HFFc6 (cell line): ENCODE results near the gene MBD5. TPM values are rescaled to one million over a fixed set of nuclear protein-coding genes. Genes with fewer than 3 reads are reported as not detected.

Experiments
- DNase-seq: peaks from one replicate; pipeline ENCODE4 v3.0.0-alpha.2; 2018
- H3K27ac Mint-ChIP-seq: 2 replicates; pipeline ENCODE4 v1.8.0; 2020; ENCODE audit warnings: mild to moderate bottlenecking, mixed read lengths
- H3K27me3 Mint-ChIP-seq: 2 replicates; pipeline ENCODE4 v1.8.0; 2021; ENCODE audit warnings: mild to moderate bottlenecking, moderate library complexity, mixed read lengths; ENCODE audit not compliant: insufficient read depth
- H3K36me3 Mint-ChIP-seq: 2 replicates; pipeline ENCODE4 v1.8.0; 2021; ENCODE audit warnings: low read depth, mixed read lengths
- H3K4me1 Mint-ChIP-seq: 2 replicates; pipeline ENCODE4 v1.8.0; 2020; ENCODE audit warnings: low read depth, mixed read lengths
- H3K4me3 Mint-ChIP-seq: 2 replicates; pipeline ENCODE4 v1.8.0; 2020; ENCODE audit warnings: mild to moderate bottlenecking, moderate library complexity, mixed read lengths
- H3K9me3 Mint-ChIP-seq: 2 replicates; pipeline ENCODE4 v1.8.0; 2020; ENCODE audit warnings: mild to moderate bottlenecking, mixed read lengths
- CTCF ChIP-seq: fragments of 200-600 bp; sonication (generic); IDR thresholded peaks from 2 replicates; pipeline ENCODE4 v1.5.0; 2021; ENCODE audit warnings: antibody characterized with exemption, mild to moderate bottlenecking
- total RNA-seq, 6 experiments: library from RNA; stranded (reverse); fragmentation: NEBNext Ultra II Directional; extraction: Animal tissue kit (Norgen Biotek cat#: 25700); gene quantifications; 2 replicates in 1 of 6; 3 replicates in 5 of 6; pipeline ENCODE4 v1.2.3, GENCODE V29; 2021

MBD5 gene
- total RNA-seq, 6 experiments from 2014 or later, result 29.1 to 41.0 (median 35.0) TPM

- H3K36me3 Mint-ChIP-seq, result no peaks in the 10 kb centered on the region
- no peaks in the 10 kb centered on the region; the same call in 1 of the 2 replicates for H3K27me3 Mint-ChIP-seq
- no peak overlapping the region for H3K27ac Mint-ChIP-seq
- DNase-seq, result no peak
- no peak for TF ChIP-seq CTCF
- 0 out of 2 replicates have a peak, but pooled peaks cover 6% of the 10 kb centered on the region for H3K4me1 Mint-ChIP-seq
- no peaks in the 10 kb centered on the region for H3K9me3 Mint-ChIP-seq
- no peak overlapping the region for H3K4me3 Mint-ChIP-seq
Measured at GRCh38 chr2:148508878-148509287, 488.0 kb downstream of the MBD5 start.

- Mint-ChIP-seq H3K9me3 (no peaks in the 10 kb centered on the region), H3K4me1 (0 out of 2 replicates have a peak, but pooled peaks cover 6% of the 10 kb centered on the region), H3K4me3 (no peak overlapping the region), H3K27me3 (no peaks in the 10 kb centered on the region; the same call in 1 of the 2 replicates), H3K27ac (no peak overlapping the region), H3K36me3 (no peaks in the 10 kb centered on the region)
- DNase-seq, result peak; percentile 67
- peak; percentile 86 for TF ChIP-seq CTCF
Measured at GRCh38 chr2:148509288-148509902, 488.5 kb downstream of the MBD5 start.

- Mint-ChIP-seq H3K27me3 (no peaks in the 10 kb centered on the region; the same call in none of the 2 replicates), H3K4me3 (no peak overlapping the region), H3K9me3 (no peaks in the 10 kb centered on the region), H3K4me1 (peaks cover 13% of the 10 kb centered on the region; the same call in 1 of the 2 replicates), H3K36me3 (no peaks in the 10 kb centered on the region), H3K27ac (no peak overlapping the region)
- no peak for DNase-seq
- TF ChIP-seq CTCF, result no peak
Measured at GRCh38 chr2:148511883-148512282, 491.0 kb downstream of the MBD5 start.

GRCh38 chr2:148512501-148512900 is 491.6 kb downstream of the MBD5 start:
- no peak overlapping the region for H3K27ac Mint-ChIP-seq
- no peak for DNase-seq
- H3K4me3 Mint-ChIP-seq, result no peak overlapping the region
- no peaks in the 10 kb centered on the region for H3K9me3 Mint-ChIP-seq
- peaks cover 13% of the 10 kb centered on the region; the same call in 1 of the 2 replicates for H3K4me1 Mint-ChIP-seq
- H3K36me3 Mint-ChIP-seq, result no peaks in the 10 kb centered on the region
- no peaks in the 10 kb centered on the region; the same call in none of the 2 replicates for H3K27me3 Mint-ChIP-seq
- no peak for TF ChIP-seq CTCF

- TF ChIP-seq CTCF, result no peak
- H3K9me3 Mint-ChIP-seq, result no peaks in the 10 kb centered on the region
- no peak for DNase-seq
- peaks cover 13% of the 10 kb centered on the region; the same call in 1 of the 2 replicates for H3K4me1 Mint-ChIP-seq
- no peak overlapping the region for H3K4me3 Mint-ChIP-seq
- no peaks in the 10 kb centered on the region for H3K36me3 Mint-ChIP-seq
- no peaks in the 10 kb centered on the region; the same call in none of the 2 replicates for H3K27me3 Mint-ChIP-seq
- no peak overlapping the region for H3K27ac Mint-ChIP-seq
Measured at GRCh38 chr2:148513427-148513826, 492.5 kb downstream of the MBD5 start.
